GM06990 (cell line): ENCODE results near the gene UBE2D3.

Experiments
- DNase-seq: peaks from one replicate; pipeline ENCODE4 v3.0.0-alpha.2; 2011; ENCODE audit not compliant: insufficient read length; ENCODE audit errors: extremely low read depth
- H3K27me3 ChIP-seq: replicated peaks from 2 replicates; pipeline ENCODE4 v1.6.0; 2011; ENCODE audit warnings: low read length; ENCODE audit not compliant: control insufficient read depth, insufficient read depth
- H3K36me3 ChIP-seq: 2 replicates; pipeline ENCODE4 v1.5.1; 2011; ENCODE audit warnings: low read length; ENCODE audit not compliant: control insufficient read depth, insufficient read depth
- H3K4me3 ChIP-seq: replicated peaks from 2 replicates; pipeline ENCODE4 v1.5.1; 2011; ENCODE audit warnings: low read depth, mild to moderate bottlenecking, control low read depth, low read length
- CTCF ChIP-seq: IDR thresholded peaks from 2 replicates; pipeline ENCODE4 v1.5.1; 2011; ENCODE audit warnings: low read length, control low read depth, mild to moderate bottlenecking, inconsistent platforms; ENCODE audit not compliant: insufficient read depth, poor library complexity, severe bottlenecking

The UBE2D3 gene

GRCh38 chr4:102786279-102786678 is 41.1 kb downstream of the UBE2D3 start:
- TF ChIP-seq CTCF = no peak
- no peak overlapping the region for H3K4me3 ChIP-seq
- H3K27me3 ChIP-seq = no peaks in the 10 kb centered on the region
- H3K36me3 ChIP-seq = no peaks in the 10 kb centered on the region; the same call in 1 of the 2 replicates
- no peak for DNase-seq

GRCh38 chr4:102783006-102783405 is 44.3 kb downstream of the UBE2D3 start:
- TF ChIP-seq CTCF = no peak
- DNase-seq = no peak
- no peak overlapping the region for H3K4me3 ChIP-seq
- H3K27me3 ChIP-seq = no peaks in the 10 kb centered on the region
- no peaks in the 10 kb centered on the region for H3K36me3 ChIP-seq

DNA sequence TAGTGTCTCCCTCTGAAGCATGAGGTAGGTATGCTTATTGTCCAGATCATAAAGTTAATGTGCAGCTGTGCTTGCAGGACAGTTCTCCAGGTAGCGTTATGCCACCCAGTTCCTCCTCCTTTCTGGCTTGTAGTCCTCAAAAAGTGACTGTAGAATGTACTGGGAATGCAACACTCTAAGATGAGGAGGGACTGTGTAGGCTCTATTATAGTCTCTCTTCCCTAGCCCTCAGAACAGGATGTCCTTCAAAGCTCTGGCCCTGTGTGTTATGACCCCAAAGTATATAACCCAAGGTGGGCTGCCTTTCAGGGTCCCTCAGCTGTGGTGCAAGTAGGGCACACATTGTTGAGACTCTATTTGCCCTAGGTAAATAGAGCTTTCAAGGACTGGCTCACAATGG is 45.8 kb downstream of the UBE2D3 start:
- no peaks in the 10 kb centered on the region for H3K36me3 ChIP-seq
- no peak for DNase-seq
- no peak overlapping the region for H3K4me3 ChIP-seq
- H3K27me3 ChIP-seq = no peaks in the 10 kb centered on the region
- no peak for TF ChIP-seq CTCF

- no peak for DNase-seq
- Histone ChIP-seq H3K27me3 (no peaks in the 10 kb centered on the region), H3K4me3 (no peak overlapping the region), H3K36me3 (no peaks in the 10 kb centered on the region)
- no peak for TF ChIP-seq CTCF
These were observed 46.7 kb downstream of the UBE2D3 start for GRCh38 chr4:102780476-102781144.

GRCh38 chr4:102779204-102779603 is 48.1 kb downstream of the UBE2D3 start:
- Histone ChIP-seq H3K27me3 (no peaks in the 10 kb centered on the region), H3K36me3 (no peaks in the 10 kb centered on the region), H3K4me3 (no peak overlapping the region)
- no peak for TF ChIP-seq CTCF
- no peak for DNase-seq

GRCh38 chr4:102778720-102779119 is 48.6 kb downstream of the UBE2D3 start:
- no peak for TF ChIP-seq CTCF
- H3K27me3 ChIP-seq = no peaks in the 10 kb centered on the region
- DNase-seq = no peak
- H3K36me3 ChIP-seq = no peaks in the 10 kb centered on the region
- no peak overlapping the region for H3K4me3 ChIP-seq
